Mesenteric fat pad (tissue), 1 donor: Measurements from ENCODE around the gene TMEM131. TPM values are rescaled to one million over a fixed set of nuclear protein-coding genes. Genes with fewer than 3 reads are reported as not detected.

Experiments used
- DNase-seq: peaks from one replicate; pipeline ENCODE4 v3.0.0-alpha.2; 2020; ENCODE audit warnings: low spot score
- total RNA-seq: library from RNA; stranded (reverse); fragmentation: NEBNext Ultra II Directional; extraction: Animal tissue kit (Norgen Biotek cat#: 25700); gene quantifications from one replicate; pipeline ENCODE4 v1.2.1, GENCODE V29; 2021
- donor health status: DM: yes; HTN: yes; CAD: no.

TMEM131 gene
- total RNA-seq, 1 donor from 2014 or later = 34.8 TPM

DNA sequence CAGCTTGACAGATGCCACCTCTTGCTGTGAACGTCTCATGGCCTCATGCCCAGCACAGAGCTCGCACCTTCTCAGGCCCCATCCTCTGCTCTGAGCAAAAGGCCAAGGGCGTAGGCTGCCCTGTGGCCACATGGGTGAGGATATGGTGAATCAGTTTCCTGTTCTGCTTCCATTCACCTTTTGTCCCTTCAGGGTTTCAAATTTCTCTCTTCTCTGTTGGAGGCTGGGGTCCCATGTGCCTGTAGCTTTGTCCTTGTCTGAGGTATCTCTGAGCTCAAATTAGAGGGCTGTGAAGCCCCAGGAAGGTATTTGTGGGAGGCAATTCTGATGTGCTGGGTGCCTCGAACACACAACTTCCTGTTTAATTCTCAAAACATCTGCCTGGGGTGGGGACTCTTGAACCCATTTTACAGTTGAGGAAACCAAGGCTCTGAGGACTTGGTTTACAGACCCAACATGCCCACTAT is 253.3 kb downstream of the TMEM131 start:
- peak; percentile 68 for DNase-seq

DNA sequence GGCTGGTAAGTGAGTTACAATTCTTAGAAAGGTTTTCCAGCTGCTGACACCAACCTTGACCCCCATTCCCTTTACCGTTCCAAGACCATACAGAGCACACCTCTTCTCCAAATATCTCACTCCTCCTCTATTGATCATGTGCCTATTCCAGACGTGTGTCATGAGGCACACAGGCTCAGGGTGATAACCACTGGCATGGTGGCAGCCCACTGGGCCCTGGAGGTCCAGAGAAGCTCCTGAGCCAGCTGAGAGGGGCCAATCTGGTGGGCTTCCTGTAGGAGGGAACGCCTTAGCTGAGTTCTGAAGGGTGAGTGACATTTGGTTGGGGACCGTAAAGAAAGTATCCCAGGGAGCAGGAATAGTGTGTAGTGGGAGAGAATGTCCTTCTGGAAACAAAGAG is 254.1 kb downstream of the TMEM131 start:
- no peak for DNase-seq

DNA sequence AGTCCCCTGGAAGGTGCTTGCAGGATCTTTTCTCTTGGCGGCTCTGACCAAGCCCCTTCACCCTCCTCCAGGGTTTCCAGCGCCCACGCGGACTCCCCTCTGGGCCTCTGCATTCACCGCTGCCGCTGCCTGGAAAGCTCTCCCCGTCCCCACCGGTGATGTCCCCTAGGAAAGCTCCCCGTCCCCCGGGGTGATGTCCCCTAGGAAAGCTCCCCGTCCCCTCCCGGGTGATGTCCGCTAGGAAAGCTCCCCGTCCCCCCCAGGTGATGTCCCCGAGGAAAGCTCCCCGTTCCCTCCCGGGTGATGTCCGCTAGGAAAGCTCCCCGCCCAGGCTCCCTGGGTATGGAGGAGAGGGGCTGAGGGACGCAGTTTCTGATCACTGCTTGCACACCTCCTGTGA is 254.5 kb downstream of the TMEM131 start:
- DNase-seq = peak; percentile 68

GRCh38 chr2:97740590-97741182 is 255.1 kb downstream of the TMEM131 start:
- DNase-seq = peak; percentile 67

DNA sequence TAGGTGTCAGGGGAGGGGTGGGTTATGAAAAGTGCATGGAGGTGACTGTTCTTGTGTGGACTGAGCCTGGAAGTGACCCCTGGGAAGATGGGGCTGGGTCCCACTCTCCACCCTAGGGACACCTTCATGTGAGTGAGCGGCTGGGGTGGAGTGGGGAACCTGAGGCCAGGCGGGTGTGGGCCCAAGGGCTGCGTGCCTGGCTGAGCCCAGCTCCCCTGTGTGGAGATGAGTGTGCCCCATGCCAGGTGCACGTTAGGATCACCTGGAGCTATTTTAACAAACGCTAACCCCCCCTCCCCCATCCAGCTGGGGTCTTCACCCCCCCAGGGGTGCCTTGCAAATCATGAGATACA is 255.9 kb downstream of the TMEM131 start:
- peak; percentile 87 for DNase-seq

GRCh38 chr2:97739020-97739892 is 256.5 kb downstream of the TMEM131 start:
- peak; percentile 81 for DNase-seq

GRCh38 chr2:97738179-97739019 is 257.3 kb downstream of the TMEM131 start:
- DNase-seq = peak; percentile 85

- DNase-seq = peak; percentile 87
These were observed 258.1 kb downstream of the TMEM131 start for GRCh38 chr2:97737421-97738178.

GRCh38 chr2:97736608-97737330 is 259.0 kb downstream of the TMEM131 start:
- peak; percentile 79 for DNase-seq

- peak; percentile 59 for DNase-seq
These were observed 259.6 kb downstream of the TMEM131 start for GRCh38 chr2:97736185-97736584.

- DNase-seq = no peak
These were observed 260.6 kb downstream of the TMEM131 start for GRCh38 chr2:97735161-97735561.

GRCh38 chr2:97734061-97735051 is 261.4 kb downstream of the TMEM131 start:
- peak; percentile 85 for DNase-seq

- peak; percentile 80 for DNase-seq
These were observed 262.3 kb downstream of the TMEM131 start for GRCh38 chr2:97733341-97734035.

DNA sequence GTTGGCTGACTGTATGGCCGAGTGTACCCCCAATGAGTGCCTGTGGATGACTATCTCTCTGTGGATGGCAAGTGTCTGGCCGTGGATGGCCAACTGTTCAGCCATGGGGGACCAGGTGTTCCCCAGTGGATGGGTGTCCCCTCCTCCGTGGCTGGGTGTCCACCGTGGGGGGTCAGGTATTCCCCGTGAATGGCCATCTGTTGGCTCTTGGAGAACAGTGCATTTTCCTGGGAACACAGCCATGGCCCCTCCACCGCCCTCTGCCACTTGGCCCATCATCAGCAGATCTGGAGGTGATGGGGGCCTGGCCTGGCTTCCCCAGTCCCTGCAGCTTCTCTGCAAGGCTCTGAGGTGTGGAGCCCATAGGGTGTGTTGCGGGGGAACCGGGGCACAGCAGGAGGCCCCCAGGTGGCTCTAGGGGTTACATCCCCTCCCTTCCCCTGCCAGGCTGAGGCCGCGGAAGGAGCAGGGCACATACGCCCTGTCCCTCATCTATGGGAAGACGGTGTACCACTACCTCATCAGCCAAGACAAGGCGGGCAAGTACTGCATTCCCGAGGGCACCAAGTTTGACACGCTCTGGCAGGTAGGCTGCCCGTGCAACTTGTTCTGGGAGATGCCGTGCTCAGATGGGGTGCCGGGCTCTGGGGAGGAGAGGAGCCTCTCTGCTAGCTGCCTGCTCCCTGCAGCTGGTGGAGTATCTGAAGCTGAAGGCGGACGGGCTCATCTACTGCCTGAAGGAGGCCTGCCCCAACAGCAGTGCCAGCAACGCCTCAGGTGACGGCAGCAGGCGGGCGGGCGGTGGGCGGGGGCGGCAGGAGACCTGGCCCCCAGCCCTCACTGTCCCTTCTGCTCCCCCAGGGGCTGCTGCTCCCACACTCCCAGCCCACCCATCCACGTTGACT is 263.1 kb downstream of the TMEM131 start:
- DNase-seq = peak; percentile 88

- peak; percentile 45 for DNase-seq
These were observed 264.3 kb downstream of the TMEM131 start for GRCh38 chr2:97731274-97732020.

DNA sequence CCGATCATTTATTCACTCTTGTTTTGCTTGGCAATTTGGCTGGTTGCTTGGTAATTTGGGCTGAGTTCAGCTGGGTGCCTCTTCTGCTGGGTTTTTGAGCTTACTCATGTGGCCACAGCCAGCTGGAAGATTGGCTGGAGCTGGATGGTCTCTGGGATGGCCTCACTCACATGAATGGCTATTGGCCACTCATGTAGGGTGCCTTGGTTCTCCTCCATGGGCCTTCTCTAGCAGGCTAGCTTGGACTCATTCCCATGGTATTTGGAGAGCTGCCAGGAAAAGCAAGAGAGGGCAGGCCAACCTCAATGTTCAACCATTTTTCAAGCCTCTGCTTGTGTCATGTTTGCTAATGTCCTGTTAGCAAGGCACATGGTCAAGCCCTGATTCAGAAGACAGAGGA is 265.5 kb downstream of the TMEM131 start:
- peak; percentile 53 for DNase-seq
